HepG2 (cell line): Measurements from ENCODE around the gene APOL4. TPM values are rescaled to one million over a fixed set of nuclear protein-coding genes. Genes with fewer than 3 reads are reported as not detected.

Experiments used
- BHLHE40 ChIP-seq: IDR thresholded peaks from 2 replicates; pipeline ENCODE4 v1.6.1; 2011; ENCODE audit warnings: low read length, improper control_type of control experiment
- DMAP1 ChIP-seq: IDR thresholded peaks from 2 replicates; pipeline ENCODE4 v1.6.1; 2016
- FOXM1 ChIP-seq: sonication (generic); formaldehyde crosslinking; IDR thresholded peaks from 2 replicates; pipeline ENCODE4 v1.5.0; 2020; ENCODE audit warnings: missing genetic modification reagents
- SMAD3 ChIP-seq: sonication (generic); formaldehyde crosslinking; IDR thresholded peaks from 2 replicates; pipeline ENCODE4 v1.4.0; 2020; ENCODE audit warnings: missing genetic modification reagents
- ZNF138 ChIP-seq: sonication (generic); formaldehyde crosslinking; IDR thresholded peaks from 2 replicates; pipeline ENCODE4 v1.5.0; 2020; ENCODE audit warnings: mild to moderate bottlenecking, low read depth, missing genetic modification reagents
- ZNF207 ChIP-seq: fragments of 450-650 bp; IDR thresholded peaks from 2 replicates; pipeline ENCODE4 v1.6.1; 2016; ENCODE audit warnings: antibody characterized with exemption, borderline replicate concordance
- ZNF33A ChIP-seq: sonication (generic); formaldehyde crosslinking; IDR thresholded peaks from 2 replicates; pipeline ENCODE4 v1.5.1; 2020; ENCODE audit warnings: missing genetic modification reagents, mild to moderate bottlenecking, moderate library complexity, borderline replicate concordance
- ZNF562 ChIP-seq: sonication (generic); formaldehyde crosslinking; IDR thresholded peaks from 2 replicates; pipeline ENCODE4 v1.8.0; 2022; ENCODE audit warnings: missing genetic modification reagents, borderline replicate concordance
- ZNF567 ChIP-seq: sonication (generic); formaldehyde crosslinking; IDR thresholded peaks from 2 replicates; pipeline ENCODE4 v1.8.1; 2023; ENCODE audit warnings: mild to moderate bottlenecking, missing genetic modification reagents, borderline replicate concordance
- ZNF570 ChIP-seq: sonication (generic); formaldehyde crosslinking; IDR thresholded peaks from 2 replicates; pipeline ENCODE4 v1.4.0; 2020; ENCODE audit warnings: mild to moderate bottlenecking, missing genetic modification reagents, borderline replicate concordance
- ZNF678 ChIP-seq: sonication (generic); formaldehyde crosslinking; IDR thresholded peaks from 2 replicates; pipeline ENCODE4 v1.4.0; 2020; ENCODE audit warnings: mild to moderate bottlenecking, missing genetic modification reagents
- ZNF781 ChIP-seq: sonication (generic); formaldehyde crosslinking; IDR thresholded peaks from 2 replicates; pipeline ENCODE4 v1.5.1; 2020; ENCODE audit warnings: borderline replicate concordance, mild to moderate bottlenecking, missing genetic modification reagents; ENCODE audit errors: not compliant biosample characterization
- ZSCAN20 ChIP-seq: sonication (generic); formaldehyde crosslinking; IDR thresholded peaks from 2 replicates; pipeline ENCODE4 v1.4.0; 2020; ENCODE audit warnings: missing genetic modification reagents, mild to moderate bottlenecking, borderline replicate concordance
- polyA plus RNA-seq, 8 experiments: library from polyadenylated mRNA; depleted of rRNA in 3 of 8; stranded (reverse) in 7 of 8; unstranded in 1 of 8; fragments of >200 nt; fragmentation: Illumina TruSeq in 4 of 8; extraction: Trizol in 4 of 8; gene quantifications; 2 replicates each; pipeline versions ENCODE4 v1.2.1 to v1.2.3, GENCODE V29; 2011 to 2016; ENCODE audit warnings: low read depth in 4 of 8, missing spikeins in 1 of 8, mixed read lengths in 1 of 8; ENCODE audit not compliant: insufficient read depth in 1 of 8
- total RNA-seq, 5 experiments: library from RNA; depleted of rRNA; stranded (reverse); fragments of >200 nt; fragmentation: Illumina TruSeq; extraction: Trizol; gene quantifications; 2 replicates each; pipeline ENCODE4 v1.2.3, GENCODE V29; 2016; ENCODE audit warnings: low read depth in 1 of 5
- TF ChIP-seq, protein P1 (sequence below): sonication (generic); formaldehyde crosslinking; IDR thresholded peaks from 2 replicates; pipeline ENCODE4 v1.8.0; 2022; ENCODE audit warnings: missing genetic modification reagents, mild to moderate bottlenecking, inconsistent platforms, borderline replicate concordance
- TF ChIP-seq, protein P2 (sequence below): sonication (generic); formaldehyde crosslinking; conservative IDR thresholded peaks from 2 replicates; pipeline ENCODE4 v1.4.0; 2020; ENCODE audit warnings: missing genetic modification reagents
- TF ChIP-seq, protein P3 (sequence below): IDR thresholded peaks from 2 replicates; pipeline ENCODE4 v1.6.1; 2012; ENCODE audit warnings: inconsistent platforms
- TF ChIP-seq, protein P4 (sequence below): IDR thresholded peaks from 2 replicates; pipeline ENCODE4 v1.6.1; 2016; ENCODE audit warnings: low read depth, missing genetic modification reagents, missing compliant biosample characterization
- TF ChIP-seq, protein P5 (sequence below): sonication (generic); formaldehyde crosslinking; IDR thresholded peaks from 2 replicates; pipeline ENCODE4 v1.8.0; 2022; ENCODE audit warnings: missing genetic modification reagents, mild to moderate bottlenecking, moderate library complexity, borderline replicate concordance

Gene APOL4
- total and polyA plus RNA-seq, 2 of the 13 experiments (the other 11 are each of a cell fraction or from before 2014, with no cell fraction given): 0.77 to 2.8 TPM

DNA sequence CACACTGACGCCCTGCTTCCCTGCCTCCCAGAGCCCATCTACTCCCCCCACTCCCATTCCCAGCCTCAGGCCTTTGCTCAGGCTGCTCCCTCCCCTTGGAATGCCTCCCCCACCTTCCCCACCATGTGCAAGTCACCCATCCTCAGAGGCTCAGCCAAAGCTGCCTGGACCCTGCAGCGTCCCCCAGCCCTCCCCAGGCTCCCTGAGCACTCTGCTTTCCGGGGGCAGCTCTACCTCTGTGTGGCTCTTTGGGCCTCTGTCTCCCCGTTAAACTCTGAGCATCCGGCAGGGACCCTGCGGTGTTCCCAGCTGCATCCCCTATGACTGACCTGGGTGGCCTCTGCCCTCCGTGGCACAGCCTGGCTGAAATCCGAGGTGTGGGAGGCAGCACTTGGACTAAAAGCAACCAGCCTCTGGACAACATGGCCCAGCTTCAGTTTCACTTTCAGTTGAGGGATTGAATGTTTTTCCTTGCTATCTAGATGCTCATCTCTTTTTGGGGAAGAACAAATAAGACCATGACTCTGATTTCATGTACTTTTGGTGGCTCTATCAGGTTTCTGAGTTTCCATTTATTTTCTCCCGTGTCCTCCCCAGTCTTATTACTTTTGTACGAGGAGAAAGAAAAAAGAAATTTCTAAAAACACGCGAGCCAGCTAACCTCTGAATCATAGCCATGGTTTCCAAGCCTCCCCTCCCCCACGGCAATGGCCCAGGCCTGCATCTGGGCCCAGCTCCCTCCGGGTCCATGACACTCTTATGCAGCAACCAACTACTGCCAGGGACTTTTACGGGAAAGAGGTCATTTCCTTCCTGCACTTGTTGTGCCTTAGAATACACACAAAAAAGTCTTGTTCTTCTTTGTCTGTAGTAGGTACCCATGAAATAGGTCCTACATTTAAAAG lies 44.8 kb downstream of the APOL4 start (continued):
- TF ChIP-seq ZNF678 (CRISPR knock-in tag): no peak
- no peak for TF ChIP-seq ZNF33A (CRISPR knock-in tag)
- TF ChIP-seq, protein P1, sequence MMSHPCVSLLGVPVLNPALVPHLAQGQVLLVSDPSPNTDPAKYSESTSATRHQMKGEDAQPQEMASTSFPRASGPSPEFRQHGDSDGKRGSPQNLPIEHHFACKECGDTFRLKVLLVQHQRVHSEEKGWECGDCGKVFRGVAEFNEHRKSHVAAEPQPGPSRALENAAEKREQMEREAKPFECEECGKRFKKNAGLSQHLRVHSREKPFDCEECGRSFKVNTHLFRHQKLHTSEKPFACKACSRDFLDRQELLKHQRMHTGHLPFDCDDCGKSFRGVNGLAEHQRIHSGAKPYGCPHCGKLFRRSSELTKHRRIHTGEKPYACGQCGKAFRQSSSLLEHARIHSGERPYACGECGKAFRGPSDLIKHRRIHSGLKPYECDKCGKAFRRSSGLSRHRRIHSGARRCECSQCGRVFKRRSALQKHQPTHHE (CRISPR knock-in tag): no peak
- TF ChIP-seq ZNF138 (CRISPR knock-in tag): no peak
- no peak for TF ChIP-seq ZNF567 (CRISPR knock-in tag)
- no peak for TF ChIP-seq ZNF562 (CRISPR knock-in tag)
- TF ChIP-seq FOXM1 (CRISPR knock-in tag): no peak
- TF ChIP-seq, protein P2, sequence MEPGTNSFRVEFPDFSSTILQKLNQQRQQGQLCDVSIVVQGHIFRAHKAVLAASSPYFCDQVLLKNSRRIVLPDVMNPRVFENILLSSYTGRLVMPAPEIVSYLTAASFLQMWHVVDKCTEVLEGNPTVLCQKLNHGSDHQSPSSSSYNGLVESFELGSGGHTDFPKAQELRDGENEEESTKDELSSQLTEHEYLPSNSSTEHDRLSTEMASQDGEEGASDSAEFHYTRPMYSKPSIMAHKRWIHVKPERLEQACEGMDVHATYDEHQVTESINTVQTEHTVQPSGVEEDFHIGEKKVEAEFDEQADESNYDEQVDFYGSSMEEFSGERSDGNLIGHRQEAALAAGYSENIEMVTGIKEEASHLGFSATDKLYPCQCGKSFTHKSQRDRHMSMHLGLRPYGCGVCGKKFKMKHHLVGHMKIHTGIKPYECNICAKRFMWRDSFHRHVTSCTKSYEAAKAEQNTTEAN: no peak
- 0 out of 2 replicates have a peak, but pooled peaks have one; percentile 11 for TF ChIP-seq DMAP1 (CRISPR knock-in tag)
- TF ChIP-seq SMAD3: no peak
- TF ChIP-seq ZNF781 (CRISPR knock-in tag): no peak
- TF ChIP-seq, protein P3, sequence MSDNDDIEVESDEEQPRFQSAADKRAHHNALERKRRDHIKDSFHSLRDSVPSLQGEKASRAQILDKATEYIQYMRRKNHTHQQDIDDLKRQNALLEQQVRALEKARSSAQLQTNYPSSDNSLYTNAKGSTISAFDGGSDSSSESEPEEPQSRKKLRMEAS: peak; percentile 17; the same call in 1 of the 2 replicates
- no peak for TF ChIP-seq BHLHE40
- no peak for TF ChIP-seq ZSCAN20
- TF ChIP-seq ZNF570 (CRISPR knock-in tag): no peak
- TF ChIP-seq, protein P4, sequence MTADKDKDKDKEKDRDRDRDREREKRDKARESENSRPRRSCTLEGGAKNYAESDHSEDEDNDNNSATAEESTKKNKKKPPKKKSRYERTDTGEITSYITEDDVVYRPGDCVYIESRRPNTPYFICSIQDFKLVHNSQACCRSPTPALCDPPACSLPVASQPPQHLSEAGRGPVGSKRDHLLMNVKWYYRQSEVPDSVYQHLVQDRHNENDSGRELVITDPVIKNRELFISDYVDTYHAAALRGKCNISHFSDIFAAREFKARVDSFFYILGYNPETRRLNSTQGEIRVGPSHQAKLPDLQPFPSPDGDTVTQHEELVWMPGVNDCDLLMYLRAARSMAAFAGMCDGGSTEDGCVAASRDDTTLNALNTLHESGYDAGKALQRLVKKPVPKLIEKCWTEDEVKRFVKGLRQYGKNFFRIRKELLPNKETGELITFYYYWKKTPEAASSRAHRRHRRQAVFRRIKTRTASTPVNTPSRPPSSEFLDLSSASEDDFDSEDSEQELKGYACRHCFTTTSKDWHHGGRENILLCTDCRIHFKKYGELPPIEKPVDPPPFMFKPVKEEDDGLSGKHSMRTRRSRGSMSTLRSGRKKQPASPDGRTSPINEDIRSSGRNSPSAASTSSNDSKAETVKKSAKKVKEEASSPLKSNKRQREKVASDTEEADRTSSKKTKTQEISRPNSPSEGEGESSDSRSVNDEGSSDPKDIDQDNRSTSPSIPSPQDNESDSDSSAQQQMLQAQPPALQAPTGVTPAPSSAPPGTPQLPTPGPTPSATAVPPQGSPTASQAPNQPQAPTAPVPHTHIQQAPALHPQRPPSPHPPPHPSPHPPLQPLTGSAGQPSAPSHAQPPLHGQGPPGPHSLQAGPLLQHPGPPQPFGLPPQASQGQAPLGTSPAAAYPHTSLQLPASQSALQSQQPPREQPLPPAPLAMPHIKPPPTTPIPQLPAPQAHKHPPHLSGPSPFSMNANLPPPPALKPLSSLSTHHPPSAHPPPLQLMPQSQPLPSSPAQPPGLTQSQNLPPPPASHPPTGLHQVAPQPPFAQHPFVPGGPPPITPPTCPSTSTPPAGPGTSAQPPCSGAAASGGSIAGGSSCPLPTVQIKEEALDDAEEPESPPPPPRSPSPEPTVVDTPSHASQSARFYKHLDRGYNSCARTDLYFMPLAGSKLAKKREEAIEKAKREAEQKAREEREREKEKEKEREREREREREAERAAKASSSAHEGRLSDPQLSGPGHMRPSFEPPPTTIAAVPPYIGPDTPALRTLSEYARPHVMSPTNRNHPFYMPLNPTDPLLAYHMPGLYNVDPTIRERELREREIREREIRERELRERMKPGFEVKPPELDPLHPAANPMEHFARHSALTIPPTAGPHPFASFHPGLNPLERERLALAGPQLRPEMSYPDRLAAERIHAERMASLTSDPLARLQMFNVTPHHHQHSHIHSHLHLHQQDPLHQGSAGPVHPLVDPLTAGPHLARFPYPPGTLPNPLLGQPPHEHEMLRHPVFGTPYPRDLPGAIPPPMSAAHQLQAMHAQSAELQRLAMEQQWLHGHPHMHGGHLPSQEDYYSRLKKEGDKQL (CRISPR knock-in tag): no peak
- TF ChIP-seq, protein P5, sequence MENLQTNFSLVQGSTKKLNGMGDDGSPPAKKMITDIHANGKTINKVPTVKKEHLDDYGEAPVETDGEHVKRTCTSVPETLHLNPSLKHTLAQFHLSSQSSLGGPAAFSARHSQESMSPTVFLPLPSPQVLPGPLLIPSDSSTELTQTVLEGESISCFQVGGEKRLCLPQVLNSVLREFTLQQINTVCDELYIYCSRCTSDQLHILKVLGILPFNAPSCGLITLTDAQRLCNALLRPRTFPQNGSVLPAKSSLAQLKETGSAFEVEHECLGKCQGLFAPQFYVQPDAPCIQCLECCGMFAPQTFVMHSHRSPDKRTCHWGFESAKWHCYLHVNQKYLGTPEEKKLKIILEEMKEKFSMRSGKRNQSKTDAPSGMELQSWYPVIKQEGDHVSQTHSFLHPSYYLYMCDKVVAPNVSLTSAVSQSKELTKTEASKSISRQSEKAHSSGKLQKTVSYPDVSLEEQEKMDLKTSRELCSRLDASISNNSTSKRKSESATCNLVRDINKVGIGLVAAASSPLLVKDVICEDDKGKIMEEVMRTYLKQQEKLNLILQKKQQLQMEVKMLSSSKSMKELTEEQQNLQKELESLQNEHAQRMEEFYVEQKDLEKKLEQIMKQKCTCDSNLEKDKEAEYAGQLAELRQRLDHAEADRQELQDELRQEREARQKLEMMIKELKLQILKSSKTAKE (CRISPR knock-in tag): no peak
- TF ChIP-seq ZNF207: no peak
